OCI-LY1 (cell line): ENCODE measurements around the gene B4GALT6.

Experiments
- H2AFZ ChIP-seq: fragments of 200-600 bp; sonication (generic), shearing (Covaris generic); 2 replicates; pipeline ENCODE4 v1.6.0; 2014; ENCODE audit warnings: antibody characterized with exemption, mild to moderate bottlenecking, low read length
- H3F3A ChIP-seq: fragments of 200-600 bp; sonication (generic), shearing (Covaris generic); 2 replicates; pipeline ENCODE4 v1.6.0; 2014; ENCODE audit warnings: mild to moderate bottlenecking, antibody characterized with exemption, low read length, moderate library complexity; ENCODE audit not compliant: insufficient read depth
- H3K27ac ChIP-seq: fragments of 200-600 bp; sonication (generic); 2 replicates; pipeline ENCODE4 v1.5.1; 2014; ENCODE audit warnings: low read length, mixed run types, mild to moderate bottlenecking, low read depth; ENCODE audit not compliant: poor library complexity, severe bottlenecking
- H3K27me3 ChIP-seq: fragments of 200-600 bp; sonication (generic); 2 replicates; pipeline ENCODE4 v1.6.0; 2014; ENCODE audit warnings: antibody characterized with exemption, mild to moderate bottlenecking, low read length, moderate library complexity; ENCODE audit not compliant: insufficient read depth
- H3K36me3 ChIP-seq: fragments of 200-600 bp; sonication (generic); 2 replicates; pipeline ENCODE4 v1.6.1; 2014; ENCODE audit warnings: mild to moderate bottlenecking, antibody characterized with exemption, low read length, moderate library complexity, mixed read lengths; ENCODE audit not compliant: insufficient read depth
- H3K4me1 ChIP-seq: fragments of 200-600 bp; sonication (generic); 2 replicates; pipeline ENCODE4 v1.5.1; 2014; ENCODE audit warnings: mild to moderate bottlenecking, low read length, moderate library complexity; ENCODE audit not compliant: insufficient read depth, severe bottlenecking
- H3K4me2 ChIP-seq: fragments of 200-600 bp; sonication (generic), shearing (Covaris generic); 2 replicates; pipeline ENCODE4 v1.6.1; 2014; ENCODE audit warnings: low read length
- H3K4me3 ChIP-seq: fragments of 200-600 bp; sonication (generic); 2 replicates; pipeline ENCODE4 v1.5.1; 2014; ENCODE audit warnings: low read length, low read depth, mild to moderate bottlenecking, mixed read lengths; ENCODE audit not compliant: poor library complexity, severe bottlenecking
- H3K79me2 ChIP-seq: fragments of 200-600 bp; shearing (Covaris generic); 2 replicates; pipeline ENCODE4 v1.6.1; 2016; ENCODE audit warnings: mixed run types, low read length, mixed read lengths; ENCODE audit not compliant: insufficient read depth
- H3K9ac ChIP-seq: fragments of 200-600 bp; sonication (generic), shearing (Covaris generic); 2 replicates; pipeline ENCODE4 v1.6.1; 2014; ENCODE audit warnings: mild to moderate bottlenecking, low read length, mixed read lengths
- H3K9me2 ChIP-seq: fragments of 200-600 bp; sonication (generic), shearing (Covaris generic); 2 replicates; pipeline ENCODE4 v1.6.1; 2014; ENCODE audit warnings: low read depth, mild to moderate bottlenecking, low read length, mixed read lengths
- H3K9me3 ChIP-seq: fragments of 200-600 bp; shearing (Covaris generic); 2 replicates; pipeline ENCODE4 v1.6.1; 2014; ENCODE audit warnings: low read length, mixed read lengths
- H4K20me1 ChIP-seq: fragments of 200-600 bp; sonication (generic), shearing (Covaris generic); 2 replicates; pipeline ENCODE4 v1.6.0; 2016; ENCODE audit warnings: mild to moderate bottlenecking, low read length; ENCODE audit not compliant: insufficient read depth
- CTCF ChIP-seq: fragments of 200-600 bp; sonication (generic), shearing (Covaris generic); IDR thresholded peaks from 2 replicates; pipeline ENCODE4 v1.5.1; 2017; ENCODE audit warnings: mild to moderate bottlenecking, antibody characterized with exemption, low read length, moderate library complexity, mixed read lengths
- EZH2 ChIP-seq: fragments of 200-600 bp; sonication (generic), shearing (Covaris generic); IDR thresholded peaks from 2 replicates; pipeline ENCODE4 v1.8.0; 2017; ENCODE audit warnings: borderline replicate concordance, mixed run types, mild to moderate bottlenecking, antibody characterized with exemption, low read length, moderate library complexity, mixed read lengths

B4GALT6 gene

DNA sequence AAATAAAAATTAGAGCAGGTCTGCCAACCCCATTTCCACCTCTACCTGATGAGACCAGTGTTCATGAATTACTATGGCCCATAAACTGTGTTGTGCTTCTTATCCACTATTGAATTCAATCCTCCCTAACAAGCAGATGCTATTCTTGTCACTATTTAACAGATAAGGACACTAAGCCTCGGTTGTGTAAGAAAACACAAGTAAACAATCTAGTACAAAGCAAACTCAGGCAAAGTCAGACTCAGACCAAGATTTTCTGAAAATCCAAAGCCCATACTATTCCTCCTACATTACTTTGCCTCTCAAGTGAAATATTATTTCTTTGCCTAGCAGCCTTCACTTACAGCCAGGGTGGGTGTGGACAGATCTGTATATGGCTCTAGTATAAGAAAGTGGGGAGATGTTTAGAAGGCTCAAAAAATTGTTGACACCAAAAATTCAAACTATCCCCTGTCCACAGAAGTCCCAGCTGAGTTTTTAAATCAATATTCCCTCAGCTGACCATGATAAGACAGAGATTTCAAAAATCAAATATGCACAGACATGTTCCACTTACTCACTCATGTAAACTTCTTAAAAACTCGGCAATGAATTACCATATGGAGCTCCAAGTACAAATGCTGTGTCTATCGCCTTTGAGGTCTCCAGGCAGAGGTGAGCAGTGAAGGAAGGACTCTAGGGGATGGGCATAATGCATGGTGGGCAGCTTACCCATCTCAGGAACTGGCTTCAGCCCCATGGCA lies 108.7 kb downstream of the B4GALT6 start:
- H2AFZ ChIP-seq, result no peak overlapping the region
- no peaks in the 10 kb centered on the region for H3F3A ChIP-seq
- TF ChIP-seq CTCF, result no peak
- no peak for TF ChIP-seq EZH2
- no peaks in the 10 kb centered on the region for H3K79me2 ChIP-seq
- no peak overlapping the region for H3K27ac ChIP-seq
- H4K20me1 ChIP-seq, result no peaks in the 10 kb centered on the region
- H3K9me2 ChIP-seq, result no peaks in the 10 kb centered on the region
- H3K9me3 ChIP-seq, result no peaks in the 10 kb centered on the region
- no peaks in the 10 kb centered on the region for H3K36me3 ChIP-seq
- no peaks in the 10 kb centered on the region for H3K27me3 ChIP-seq
- H3K4me1 ChIP-seq, result no peaks in the 10 kb centered on the region
- no peak overlapping the region for H3K9ac ChIP-seq
- no peak overlapping the region for H3K4me2 ChIP-seq
- H3K4me3 ChIP-seq, result no peak overlapping the region

DNA sequence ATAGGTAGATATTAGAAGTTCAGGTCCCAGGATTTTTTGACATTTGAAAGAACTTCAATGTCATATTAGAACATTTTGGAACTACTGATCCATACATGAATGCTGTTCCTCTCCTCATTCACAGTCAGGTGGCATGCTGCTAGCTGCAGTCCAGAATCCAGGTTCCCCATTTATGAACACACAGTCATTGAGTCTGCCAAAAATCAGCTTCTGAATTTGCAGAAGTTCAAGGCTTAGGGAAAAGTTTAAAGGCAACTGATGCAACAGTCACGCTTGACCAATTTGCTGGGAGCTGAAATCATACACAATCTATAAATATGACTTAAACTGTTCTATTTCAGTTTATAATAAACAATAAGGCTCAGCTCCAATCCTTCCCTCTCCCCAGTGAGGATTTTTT lies 110.0 kb downstream of the B4GALT6 start:
- Histone ChIP-seq H3K9me2 (no peaks in the 10 kb centered on the region), H3K27me3 (no peaks in the 10 kb centered on the region), H3K9me3 (no peaks in the 10 kb centered on the region), H3K79me2 (no peaks in the 10 kb centered on the region), H4K20me1 (no peaks in the 10 kb centered on the region), H3K4me3 (no peak overlapping the region), H3F3A (no peaks in the 10 kb centered on the region), H3K4me2 (no peak overlapping the region), H2AFZ (no peak overlapping the region), H3K4me1 (no peaks in the 10 kb centered on the region), H3K9ac (no peak overlapping the region), H3K36me3 (no peaks in the 10 kb centered on the region), H3K27ac (no peak overlapping the region)
- TF ChIP-seq CTCF (no peak), EZH2 (no peak)
